Cerebellar nuclear complex (tissue), 1 donor: ENCODE data around the gene ATPAF1.
"Not testable (repeated sequence)": the region's sequence is repeated elsewhere in the genome, so short reads cannot be mapped to it uniquely, and the experiment has no call there.

ENCODE experiments used
- DNase-seq, 2 experiments: peaks; one replicate each; lab custom pipeline; 2025; lab: John Stamatoyannopoulos, UW

Gene ATPAF1

DNA sequence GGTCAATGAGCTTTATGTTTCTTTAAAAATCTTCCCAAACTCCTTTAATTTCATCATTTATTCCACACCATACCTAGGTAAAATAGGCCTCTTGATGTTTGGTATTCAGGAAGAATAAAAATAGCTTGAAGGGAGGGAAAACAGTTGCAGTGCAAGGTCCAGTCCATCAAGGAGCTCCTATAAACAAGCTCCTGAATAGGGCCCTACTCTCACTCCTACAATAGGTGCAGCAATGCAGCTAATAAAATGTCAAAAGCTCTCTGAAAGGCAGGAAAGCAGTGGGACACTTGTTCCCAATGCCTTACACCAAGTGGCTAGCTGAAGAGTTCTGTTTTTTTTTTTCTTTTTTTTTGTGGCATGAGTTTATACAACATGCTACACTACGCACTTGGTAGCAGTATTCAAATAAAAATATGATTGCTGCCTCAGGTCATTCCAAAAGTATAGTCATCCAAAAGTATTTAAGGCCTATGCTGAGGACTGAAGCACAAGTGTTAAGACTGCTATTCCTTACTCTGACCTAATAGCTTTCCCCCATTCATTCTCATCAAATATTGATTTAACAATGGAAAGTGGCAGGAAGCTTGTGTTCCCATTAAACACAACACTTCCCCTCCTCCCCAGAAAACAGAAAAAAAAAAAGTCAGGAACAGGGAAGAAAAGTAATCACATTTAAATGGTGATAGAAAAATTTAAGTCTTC is 13.3 kb upstream of the ATPAF1 start:
- DNase-seq: no peak

DNA sequence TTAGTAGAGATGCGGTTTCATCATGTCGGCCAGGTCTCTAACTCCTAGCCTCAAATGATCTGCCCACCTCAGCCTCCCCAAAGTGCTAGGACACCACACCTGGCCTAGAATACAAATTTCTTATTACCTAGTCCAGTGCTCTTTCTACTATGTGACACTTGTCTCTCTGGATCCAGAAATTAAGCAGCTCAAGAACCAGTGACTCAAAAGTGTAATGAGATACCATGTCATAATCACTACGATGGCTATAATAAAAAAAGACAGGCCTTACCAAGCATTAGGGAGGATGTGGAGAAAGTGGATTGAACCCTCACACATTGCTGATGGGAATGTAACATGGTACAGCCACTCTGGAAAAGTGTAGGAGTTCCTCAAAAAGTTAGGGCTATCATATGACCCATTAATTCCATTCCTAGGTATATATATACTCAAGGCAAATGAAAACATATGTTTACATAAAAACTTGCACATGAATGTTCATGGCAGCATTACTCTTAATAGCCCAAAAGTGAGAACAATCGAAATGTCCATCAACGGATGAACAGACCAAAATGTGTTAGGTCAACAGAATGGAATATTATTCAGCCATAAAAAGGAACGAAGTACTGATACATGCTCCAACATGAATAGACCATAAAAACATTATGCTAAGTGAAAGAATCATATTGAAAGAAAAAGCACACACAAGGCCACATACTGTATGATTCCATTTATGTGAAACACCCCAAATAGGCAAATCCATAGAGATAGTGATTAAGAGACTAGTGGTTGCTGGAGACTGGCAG is 11.8 kb upstream of the ATPAF1 start:
- DNase-seq: no peak

DNA sequence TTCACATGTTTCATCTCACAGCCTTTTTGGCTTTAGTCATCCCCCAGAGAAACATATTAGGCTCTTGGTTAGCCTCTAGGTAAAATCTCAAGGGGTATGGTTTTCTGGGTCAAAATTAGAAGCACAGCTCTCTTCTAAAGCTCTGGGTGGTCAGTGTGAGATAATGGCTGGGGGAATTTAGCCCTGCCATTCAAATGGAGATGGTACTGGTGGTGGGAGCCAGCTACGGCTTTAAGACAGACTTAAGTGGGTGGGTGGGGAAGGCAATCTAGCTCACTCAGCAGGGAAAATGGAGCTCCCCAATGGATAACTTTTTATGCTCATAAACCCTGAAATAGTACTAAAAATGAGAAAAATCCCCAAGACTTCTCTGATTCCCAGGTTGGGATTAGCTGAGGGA is 9.2 kb upstream of the ATPAF1 start:
- DNase-seq: no peak

DNA sequence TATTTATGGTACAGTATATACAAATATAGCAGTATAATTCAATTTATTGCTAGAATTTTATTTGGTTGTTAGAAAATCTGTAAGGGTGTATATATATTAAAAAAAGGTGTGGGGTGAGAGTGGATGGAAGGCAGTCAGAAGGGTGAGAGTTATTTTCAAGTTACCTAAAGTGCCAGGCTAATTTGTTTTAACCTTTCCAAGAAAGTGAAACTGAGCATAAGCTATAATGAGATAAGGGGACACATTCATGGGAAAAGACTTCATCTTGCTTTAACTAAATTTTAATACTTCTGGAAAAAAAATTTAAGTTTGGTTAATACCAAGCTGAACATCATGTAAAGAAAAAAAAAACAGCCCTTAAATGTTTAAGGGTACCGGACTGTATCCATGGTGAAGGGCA is 8.4 kb upstream of the ATPAF1 start:
- DNase-seq: no peak

DNA sequence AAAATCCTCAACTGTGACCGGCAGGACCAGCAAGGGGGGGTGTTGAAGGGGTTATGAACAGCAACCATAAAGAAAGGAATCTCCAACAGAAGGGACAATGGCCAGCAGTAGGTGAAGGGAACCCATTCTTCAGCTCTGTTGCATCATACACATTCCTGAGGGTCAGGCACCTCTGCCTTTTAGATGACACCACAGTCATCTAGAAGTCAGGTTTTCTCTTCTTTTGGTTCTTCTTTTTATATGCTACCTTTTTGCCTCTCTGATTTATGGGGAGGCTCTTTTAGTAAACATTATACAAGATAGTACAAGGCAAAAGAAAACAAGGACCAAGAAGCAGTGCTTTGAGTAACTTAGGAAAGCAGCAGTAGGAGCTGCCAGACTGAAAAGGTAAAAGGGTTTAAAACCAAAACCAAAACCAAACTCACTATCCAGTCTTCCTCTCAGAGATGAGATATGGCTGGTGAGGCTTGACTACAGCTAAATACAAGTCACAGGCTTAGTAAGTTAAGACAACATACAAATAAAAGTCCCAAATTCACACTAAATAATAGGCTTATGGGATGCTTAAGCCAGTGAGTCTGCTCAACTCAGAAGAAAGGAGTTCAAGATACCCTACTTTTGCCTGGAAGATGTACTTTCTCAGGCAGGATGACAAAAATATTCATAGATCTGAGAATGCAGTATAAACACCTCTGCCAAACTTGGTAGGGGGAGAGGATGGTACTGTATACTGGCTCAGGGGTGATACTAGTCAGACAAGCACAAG is 7.6 kb upstream of the ATPAF1 start:
- no peak for DNase-seq

DNA sequence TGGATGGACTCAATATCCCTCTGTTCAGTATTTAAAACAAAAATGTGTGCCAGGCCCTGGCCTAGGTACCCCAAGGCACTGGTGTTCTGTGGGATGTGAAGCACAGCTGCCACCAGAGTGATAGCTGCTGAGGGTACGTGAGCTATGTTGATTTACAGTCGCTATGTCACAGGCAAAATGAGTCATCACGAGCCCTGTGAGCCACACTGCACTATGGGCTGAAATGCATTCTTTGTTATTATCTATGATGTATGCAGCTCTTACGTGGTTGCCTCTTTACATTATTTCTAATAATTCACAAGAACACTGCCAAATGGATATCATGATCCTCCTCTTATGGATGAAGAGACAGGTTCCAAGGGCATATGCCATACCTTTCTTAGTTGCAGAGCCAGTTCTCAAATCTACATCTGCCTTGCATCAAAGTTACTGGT is 5.6 kb upstream of the ATPAF1 start:
- DNase-seq: no peak

DNA sequence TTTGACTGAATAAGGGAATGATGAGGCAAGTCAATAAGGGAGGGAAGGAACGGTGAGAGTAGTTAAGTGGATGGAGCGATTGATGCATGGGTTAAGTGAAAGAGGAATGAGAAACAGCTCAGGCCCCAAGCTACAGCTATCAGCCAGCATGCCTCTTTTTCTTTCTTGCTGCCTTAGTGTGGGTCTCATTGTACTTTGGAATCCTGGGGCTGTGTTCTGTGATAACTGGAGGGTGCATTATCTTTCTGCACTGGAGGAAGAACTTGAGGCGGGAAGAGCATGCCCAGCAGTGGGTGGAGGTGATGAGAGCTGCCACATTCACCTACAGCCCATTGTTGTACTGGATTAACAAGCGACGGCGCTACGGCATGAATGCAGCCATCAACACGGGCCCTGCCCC is 4.5 kb upstream of the ATPAF1 start:
- no peak for DNase-seq

DNA sequence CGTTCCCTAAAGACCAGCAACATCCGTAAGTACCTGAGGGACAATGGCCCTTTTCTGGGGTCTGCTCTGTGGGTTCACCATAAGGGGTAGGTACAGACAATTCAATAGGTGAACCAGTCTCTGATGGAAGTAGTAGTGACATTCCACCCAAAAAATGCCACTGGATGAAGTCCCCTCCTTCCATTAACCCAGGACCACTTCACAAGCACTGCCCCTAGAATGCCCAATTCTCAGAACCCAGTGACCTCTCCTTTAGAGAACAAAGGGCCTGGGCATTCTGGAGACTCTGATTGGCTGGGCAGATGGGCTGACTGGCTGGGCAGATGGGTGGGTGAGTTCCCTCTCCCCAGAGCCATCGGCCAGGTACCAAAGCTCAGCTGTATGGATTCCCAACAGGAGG is 3.4 kb upstream of the ATPAF1 start, which contains the start of gene TEX38:
TSS of gene TEX38 (plus strand) at position 301 of the 400 bp plus-strand sequence. CDS start at position 382, 81 bp downstream.
- no peak for DNase-seq

DNA sequence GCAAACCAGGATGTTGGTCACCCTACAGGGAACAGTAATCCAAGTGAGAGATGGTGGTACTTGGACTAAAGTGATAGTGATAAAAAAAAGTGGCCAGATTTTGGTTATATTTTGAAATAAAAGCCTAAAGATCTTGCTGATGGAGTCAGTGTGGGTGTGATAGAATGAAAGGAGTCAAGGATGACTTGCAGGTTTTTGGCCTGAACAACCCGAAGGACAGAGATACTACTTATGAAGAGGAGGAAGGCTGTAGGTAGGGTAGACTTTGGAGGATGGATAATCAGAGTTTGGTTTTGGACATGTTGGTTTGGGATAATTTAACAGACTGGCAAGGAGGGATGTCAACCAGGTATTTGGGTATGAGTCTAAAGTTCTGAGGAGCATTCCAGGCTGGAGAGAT is 2.0 kb upstream of the ATPAF1 start:
- no peak for DNase-seq

DNA sequence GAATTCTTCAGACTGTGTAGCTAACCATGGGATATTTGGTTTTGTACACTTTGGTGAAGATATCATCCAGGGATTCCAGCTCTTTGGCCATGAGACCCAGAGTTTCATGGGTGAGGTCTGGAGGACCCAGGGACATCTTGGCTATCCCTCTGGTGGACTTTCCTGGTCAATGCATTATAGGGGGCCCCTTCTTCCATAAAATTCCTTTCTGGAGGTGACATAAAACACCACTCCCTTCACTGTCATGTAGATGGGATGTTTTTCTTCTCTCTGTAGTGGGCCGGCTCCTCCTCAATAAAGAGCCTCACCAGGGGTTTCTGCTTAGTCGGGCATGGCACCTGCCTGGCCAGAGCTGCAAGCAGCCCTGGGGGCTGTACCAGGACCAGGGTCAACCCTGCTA is 2.2 kb downstream of the ATPAF1 start:
- DNase-seq: no peak

DNA sequence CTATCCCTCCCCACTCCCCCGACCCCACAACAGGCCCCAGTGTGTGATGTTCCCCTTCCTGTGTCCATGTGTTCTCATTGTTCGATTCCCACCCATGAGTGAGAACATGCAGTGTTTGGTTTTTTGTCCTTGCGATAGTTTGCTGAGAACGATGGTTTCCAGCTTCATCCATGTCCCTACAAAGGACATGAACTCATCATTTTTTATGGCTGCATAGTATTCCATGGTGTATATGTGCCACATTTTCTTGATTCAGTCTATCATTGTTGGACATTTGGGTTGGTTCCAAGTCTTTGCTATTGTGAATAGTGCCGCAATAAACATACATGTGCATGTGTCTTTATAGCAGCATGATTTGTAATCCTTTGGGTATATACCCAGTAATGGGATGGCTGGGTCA is 5.2 kb downstream of the ATPAF1 start:
- not testable (repeated sequence) for DNase-seq

DNA sequence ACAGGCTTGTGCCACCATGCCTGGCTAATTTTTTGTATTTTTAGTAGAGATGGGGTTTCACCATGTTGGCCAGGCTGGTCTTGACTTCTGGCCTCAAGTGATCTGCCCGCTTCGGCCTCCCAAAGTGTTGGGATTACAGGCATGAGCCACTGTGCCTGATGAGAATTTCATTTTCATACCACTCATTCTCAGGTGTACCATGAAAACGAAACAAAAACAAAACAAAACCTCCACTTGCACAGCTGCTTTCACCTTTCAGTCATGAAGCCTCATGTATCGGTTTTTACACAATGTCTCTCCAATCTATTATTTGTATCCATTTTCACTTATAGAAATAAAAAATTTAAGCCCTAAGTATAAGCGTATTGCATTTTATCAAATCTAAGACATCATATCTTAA is 8.0 kb downstream of the ATPAF1 start:
- DNase-seq: not testable (repeated sequence)

DNA sequence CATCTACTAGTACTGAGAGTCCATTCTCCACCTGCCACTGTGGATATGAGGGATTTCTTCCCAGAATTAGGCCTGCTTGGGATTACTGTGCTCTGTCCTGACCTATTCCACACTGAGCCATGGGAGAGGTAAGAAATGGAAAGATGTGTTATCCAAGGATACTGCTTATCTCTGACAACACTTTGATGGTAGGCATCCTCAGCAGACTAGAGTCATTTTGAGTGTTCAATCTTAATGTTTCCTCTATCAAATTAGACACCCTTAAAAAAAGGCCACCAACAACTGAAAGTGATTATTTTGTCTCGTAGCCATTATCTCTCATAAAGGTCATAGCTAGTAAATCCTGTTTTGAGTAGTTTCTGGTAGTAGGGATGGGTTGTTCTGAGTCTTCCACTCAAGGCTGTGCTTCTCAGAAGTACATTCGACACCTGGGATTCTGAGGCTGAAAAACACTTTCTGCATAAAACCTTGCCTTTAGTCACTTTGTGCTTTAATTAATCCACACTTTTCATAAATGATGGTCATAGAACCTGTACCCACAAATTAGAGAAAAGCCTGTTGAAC is 8.8 kb downstream of the ATPAF1 start:
- DNase-seq: no peak

DNA sequence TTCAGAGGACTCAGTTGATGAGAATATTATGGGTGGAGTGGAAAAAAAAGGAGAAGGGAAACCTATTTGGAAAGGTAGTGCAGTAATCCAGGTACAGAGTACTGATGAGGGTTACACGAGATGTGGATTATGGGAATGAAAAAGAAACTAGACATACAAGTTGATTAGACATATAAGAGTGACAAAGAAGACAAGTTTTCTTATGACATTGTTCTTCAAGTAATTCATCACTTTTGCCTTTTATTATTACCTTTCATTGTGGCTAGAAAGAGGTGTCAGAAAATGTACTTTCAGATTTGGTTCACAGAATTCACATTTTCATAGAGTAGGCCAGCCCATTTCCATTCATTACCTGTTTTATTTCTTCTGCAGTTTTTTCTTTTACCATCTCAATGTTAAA is 10.4 kb downstream of the ATPAF1 start:
- DNase-seq: no peak

DNA sequence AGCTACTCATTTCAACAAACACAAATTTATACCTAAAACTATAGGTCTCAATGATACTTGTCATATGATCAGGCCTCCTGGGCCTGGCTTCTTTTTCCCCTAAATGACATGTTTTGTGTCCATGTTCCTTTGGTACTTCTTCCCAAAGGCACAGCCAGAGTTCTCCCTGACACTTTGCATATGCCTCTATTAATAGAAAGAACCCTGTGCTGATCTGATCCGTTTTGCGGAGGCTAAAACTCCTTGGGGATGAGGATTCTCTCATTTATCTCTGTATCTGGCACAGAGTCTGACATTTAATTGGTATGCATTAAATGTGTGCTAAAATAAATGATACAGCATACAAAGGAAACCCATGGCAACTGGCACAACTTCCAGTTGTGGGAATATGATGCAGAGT is 11.5 kb downstream of the ATPAF1 start:
- DNase-seq: no peak

DNA sequence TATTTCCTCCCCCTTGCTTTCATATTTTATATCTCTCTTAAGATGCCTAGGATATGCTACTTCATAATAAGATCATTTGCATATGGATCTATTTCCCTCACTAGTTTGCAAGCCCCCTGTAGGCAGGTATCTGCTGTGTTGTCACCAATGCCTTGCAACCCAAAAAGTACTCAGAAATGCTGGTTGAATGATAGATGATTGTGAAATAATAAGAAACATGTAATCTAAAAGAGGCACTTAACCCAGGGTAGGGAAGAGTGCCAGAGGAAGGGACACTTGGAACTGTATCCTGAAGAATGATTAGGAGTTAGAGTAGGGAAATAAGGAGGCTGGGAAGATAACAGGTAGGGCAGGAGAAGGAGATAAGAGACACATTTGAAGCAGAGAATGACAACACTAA is 12.3 kb downstream of the ATPAF1 start:
- no peak for DNase-seq

DNA sequence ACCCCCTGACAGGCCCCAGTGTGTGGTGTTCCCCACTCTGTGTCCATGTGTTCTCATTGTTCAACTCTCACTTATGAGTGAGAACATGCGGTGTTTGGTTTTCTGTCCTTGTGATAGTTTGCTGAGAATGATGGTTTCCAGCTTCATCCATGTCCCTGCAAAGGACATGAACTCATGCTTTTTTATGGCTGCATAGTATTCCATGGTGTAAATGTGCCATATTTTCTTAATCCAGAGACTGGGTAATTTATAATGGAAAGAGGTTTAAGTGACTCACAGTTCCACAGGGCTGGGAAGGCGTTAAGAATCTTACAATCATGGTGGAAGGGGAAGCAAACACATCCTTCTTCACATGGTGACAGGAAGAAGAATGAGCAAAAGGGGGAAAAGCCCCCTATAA is 13.5 kb downstream of the ATPAF1 start:
- not testable (repeated sequence) for DNase-seq

DNA sequence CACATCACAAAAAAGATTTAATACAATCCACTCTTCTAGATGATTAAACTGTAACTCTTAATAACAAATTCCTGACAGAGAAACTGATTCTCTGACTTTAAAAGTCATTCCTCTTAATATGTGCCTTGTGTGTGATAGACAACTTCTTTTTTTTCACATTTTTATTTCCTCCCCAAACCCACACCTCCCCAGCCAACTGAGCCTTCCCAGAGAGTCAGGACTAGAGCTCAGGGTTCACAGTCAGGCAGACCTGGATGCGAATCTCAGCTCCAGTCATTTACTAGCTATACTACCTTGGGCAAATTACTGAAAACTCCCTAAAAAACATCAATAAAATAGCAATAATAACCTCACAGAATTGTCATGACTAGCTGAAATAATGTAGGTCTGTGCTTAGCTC is 14.2 kb downstream of the ATPAF1 start:
- DNase-seq: no peak

DNA sequence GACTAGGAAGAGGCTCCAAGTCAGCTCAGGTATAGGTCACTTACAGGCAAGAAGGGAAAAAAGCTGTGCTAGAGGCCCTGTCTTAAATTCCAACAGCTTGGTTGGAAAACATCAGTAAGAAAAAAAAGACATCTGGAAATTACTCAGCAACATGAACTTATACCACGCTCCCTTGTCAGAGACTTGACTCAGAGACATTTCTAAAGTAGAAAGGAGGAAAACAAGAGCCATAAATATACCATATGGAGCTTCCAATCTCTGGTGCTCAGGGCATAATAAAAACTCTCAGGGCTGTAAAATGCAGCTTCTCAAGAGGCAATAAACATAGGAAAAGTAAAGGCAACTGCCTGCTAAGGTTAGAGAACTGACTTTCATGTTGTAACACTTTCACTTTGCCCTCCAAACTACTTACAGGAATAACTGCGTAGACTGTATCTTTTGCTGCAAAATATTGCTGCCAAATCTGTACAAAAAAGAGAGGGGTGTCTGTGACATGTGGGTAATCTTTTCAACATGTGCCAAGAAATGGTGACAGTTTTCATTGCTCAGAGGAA is 14.7 kb downstream of the ATPAF1 start:
- DNase-seq: no peak

DNA sequence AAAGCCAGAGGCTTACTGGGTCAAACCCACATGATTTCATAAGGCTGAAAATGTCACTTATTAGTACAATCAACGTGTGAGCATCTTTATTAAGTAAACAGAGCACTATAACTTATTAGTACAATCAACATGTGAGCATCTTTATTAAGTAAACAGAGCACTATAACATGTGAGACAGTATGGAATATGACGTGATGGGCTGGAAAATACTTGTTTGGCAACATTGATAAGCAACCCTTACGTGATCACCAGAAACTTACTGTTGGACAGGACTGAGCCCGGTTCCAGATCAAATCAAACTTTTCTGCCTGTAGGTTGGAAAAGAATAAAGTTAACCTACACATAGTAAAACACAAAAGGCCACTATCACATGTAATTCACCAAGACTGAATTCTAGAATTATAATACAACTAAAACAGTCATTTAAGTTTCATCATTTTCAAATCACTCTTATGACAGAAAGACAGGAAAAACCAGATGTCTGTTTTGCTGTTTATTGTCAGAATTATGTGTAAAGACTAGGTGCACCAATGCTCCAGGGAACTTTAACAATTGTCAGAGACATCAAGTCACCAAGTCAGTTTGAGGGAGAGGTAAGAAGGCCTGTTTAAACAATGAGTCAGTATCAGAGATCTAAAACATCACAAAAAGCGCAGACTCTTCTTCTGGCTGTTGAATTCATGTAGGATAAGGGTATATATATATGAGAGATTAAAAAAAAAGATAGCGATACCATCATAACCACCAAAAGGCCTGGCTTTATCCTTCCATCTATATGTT is 15.7 kb downstream of the ATPAF1 start:
- DNase-seq: no peak

DNA sequence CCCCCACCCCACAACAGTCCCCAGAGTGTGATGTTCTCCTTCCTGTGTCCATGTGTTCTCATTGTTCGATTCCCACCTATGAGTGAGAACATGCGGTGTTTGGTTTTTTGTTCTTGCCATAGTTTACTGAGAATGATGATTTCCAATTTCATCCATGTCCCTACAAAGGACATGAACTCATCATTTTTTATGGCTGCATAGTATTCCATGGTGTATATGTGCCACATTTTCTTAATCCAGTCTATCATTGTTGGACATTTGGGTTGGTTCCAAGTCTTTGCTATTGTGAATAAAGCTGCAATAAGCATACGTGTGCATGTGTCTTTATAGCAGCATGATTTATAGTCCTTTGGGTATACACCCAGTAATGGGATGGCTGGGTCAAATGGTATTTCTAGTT is 17.0 kb downstream of the ATPAF1 start:
- not testable (repeated sequence) for DNase-seq
